HUES48 (cell line): ENCODE measurements around the gene HOXA5.

ENCODE experiments used
- H3K27ac ChIP-seq: one replicate; pipeline ENCODE4 v1.7.0; 2013; ENCODE audit warnings: low read depth, low read length, inconsistent platforms
- H3K27me3 ChIP-seq: 2 replicates; pipeline ENCODE4 v1.6.1; 2013; ENCODE audit warnings: mild to moderate bottlenecking, low read length; ENCODE audit not compliant: control insufficient read depth, insufficient read depth
- H3K36me3 ChIP-seq: 2 replicates; pipeline ENCODE4 v1.6.1; 2013; ENCODE audit warnings: low read length; ENCODE audit not compliant: control insufficient read depth, insufficient read depth
- H3K4me1 ChIP-seq: 2 replicates; pipeline ENCODE4 v1.6.1; 2013; ENCODE audit warnings: mild to moderate bottlenecking, low read length; ENCODE audit not compliant: control insufficient read depth, insufficient read depth
- H3K4me3 ChIP-seq: 2 replicates; pipeline ENCODE4 v1.5.1; 2013; ENCODE audit warnings: mild to moderate bottlenecking, low read depth, low read length
- H3K9ac ChIP-seq: 2 replicates; pipeline ENCODE4 v1.6.1; 2013; ENCODE audit warnings: mild to moderate bottlenecking, low read depth, low read length, moderate library complexity
- H3K9me3 ChIP-seq: 2 replicates; pipeline ENCODE4 v1.6.1; 2013; ENCODE audit warnings: low read length; ENCODE audit not compliant: control insufficient read depth, insufficient read depth

HOXA5 gene

DNA sequence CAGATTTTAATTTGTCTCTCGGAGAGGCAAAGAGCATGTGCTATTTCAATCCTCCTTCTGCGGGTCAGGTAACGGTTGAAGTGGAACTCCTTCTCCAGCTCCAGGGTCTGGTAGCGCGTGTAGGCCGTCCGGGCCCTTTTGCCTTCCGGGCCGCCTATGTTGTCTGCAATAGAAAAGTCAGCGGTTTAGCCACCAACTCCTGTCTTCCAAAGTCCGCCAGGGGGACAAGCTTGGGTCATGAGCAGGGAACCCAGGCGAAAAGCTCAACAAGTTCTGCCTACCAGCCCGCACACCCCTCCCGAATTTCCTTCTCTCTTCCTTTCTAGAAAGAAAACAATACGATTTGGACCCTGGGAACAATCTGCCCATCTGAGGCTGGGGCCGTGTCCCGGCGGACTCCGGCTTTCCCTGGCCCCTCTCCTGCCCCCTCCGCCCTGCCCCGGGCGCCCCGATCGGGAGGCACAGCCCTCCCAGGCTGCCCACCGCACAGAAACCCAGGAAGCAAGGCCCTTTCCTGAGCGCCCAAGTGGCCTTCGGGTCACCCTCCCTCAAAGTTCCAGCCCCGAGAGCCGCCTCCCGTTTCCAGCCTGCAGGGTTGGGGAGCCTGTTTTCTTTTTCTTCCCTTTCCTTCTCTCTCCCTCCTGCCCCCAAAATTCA lies 1.4 kb downstream of the HOXA5 start:
- Histone ChIP-seq H3K27me3 (peaks cover 100% of the 10 kb centered on the region), H3K4me1 (0 out of 2 replicates have a peak, but pooled peaks cover 4% of the 10 kb centered on the region), H3K9me3 (no peaks in the 10 kb centered on the region), H3K9ac (no peak overlapping the region), H3K27ac (no peak overlapping the region), H3K4me3 (no peak overlapping the region), H3K36me3 (no peaks in the 10 kb centered on the region)

DNA sequence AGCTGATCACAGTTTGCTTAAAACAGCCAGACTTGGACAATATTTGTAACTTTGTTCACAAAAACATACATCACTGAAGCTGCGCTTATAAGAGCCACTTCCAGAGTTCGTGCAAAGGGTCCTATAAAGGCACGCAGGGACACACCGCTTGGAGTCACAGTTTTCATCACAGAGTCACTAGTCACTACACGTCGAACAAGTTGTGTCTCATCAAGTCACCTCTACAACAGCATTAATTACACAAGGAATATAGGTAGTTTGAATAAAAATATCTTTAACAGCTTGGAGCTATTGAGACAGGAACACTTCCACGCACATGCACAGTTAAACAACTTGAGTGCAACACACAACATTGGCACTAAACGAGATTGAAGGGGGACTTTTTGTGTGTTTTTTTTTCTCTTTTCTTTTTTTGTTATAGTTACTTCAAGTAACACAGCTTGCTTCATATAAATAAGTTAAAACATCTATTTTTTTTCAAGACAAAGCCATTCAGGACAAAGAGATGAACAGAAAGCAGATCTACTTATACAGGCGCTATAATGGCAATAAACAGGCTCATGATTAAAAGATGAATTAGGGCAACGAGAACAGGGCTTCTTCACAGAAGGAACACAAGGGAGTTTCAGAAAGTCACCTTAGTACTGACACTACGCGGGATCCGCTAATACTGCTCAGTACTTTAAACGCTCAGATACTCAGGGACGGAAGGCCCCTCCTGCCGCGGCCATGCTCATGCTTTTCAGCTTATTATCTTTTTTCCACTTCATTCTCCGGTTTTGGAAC lies 2.2 kb downstream of the HOXA5 start:
- no peaks in the 10 kb centered on the region for H3K36me3 ChIP-seq
- H3K9ac ChIP-seq, result no peak overlapping the region
- no peak overlapping the region for H3K27ac ChIP-seq
- H3K4me1 ChIP-seq, result 0 out of 2 replicates have a peak, but pooled peaks cover 4% of the 10 kb centered on the region
- peaks cover 100% of the 10 kb centered on the region for H3K27me3 ChIP-seq
- H3K4me3 ChIP-seq, result no peak overlapping the region
- no peaks in the 10 kb centered on the region for H3K9me3 ChIP-seq

DNA sequence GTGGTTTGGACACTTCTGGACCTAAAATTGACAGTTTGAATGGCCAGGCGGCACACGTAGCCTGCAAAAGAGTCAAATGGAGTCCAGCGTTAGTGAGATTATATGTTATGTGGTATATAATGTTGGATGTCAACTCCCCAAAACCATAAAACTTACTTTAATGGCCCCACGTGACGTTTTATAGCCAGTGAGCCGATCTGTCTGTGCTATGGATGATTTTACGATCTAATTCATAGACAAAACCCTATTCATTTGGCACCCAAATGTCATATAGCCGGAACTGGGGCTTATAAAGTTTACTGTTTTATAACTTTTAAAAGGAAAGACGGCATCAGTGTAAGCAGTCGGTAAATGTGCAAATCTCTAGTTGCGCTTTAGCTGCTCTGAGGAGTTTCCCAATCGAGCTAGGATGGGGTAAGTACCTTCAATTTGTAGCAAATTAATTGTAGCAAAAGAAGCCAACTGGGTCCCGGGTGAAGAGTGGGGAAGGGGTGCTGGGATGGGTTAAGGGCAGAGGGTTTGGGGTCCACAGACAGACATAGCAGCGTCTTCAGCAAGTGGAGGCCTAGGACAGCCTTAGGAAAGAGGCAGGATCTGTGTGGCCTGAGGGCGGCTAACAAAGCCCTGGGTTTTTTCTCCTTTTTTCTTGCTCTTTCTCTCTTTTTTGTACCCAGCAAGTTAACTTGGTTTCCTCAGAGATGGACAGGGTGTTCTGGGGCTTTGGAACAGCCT lies 3.2 kb downstream of the HOXA5 start:
- Histone ChIP-seq H3K4me3 (no peak overlapping the region), H3K9ac (no peak overlapping the region), H3K27ac (no peak overlapping the region), H3K36me3 (no peaks in the 10 kb centered on the region), H3K9me3 (no peaks in the 10 kb centered on the region), H3K27me3 (peaks cover 100% of the 10 kb centered on the region), H3K4me1 (0 out of 2 replicates have a peak, but pooled peaks cover 4% of the 10 kb centered on the region)

DNA sequence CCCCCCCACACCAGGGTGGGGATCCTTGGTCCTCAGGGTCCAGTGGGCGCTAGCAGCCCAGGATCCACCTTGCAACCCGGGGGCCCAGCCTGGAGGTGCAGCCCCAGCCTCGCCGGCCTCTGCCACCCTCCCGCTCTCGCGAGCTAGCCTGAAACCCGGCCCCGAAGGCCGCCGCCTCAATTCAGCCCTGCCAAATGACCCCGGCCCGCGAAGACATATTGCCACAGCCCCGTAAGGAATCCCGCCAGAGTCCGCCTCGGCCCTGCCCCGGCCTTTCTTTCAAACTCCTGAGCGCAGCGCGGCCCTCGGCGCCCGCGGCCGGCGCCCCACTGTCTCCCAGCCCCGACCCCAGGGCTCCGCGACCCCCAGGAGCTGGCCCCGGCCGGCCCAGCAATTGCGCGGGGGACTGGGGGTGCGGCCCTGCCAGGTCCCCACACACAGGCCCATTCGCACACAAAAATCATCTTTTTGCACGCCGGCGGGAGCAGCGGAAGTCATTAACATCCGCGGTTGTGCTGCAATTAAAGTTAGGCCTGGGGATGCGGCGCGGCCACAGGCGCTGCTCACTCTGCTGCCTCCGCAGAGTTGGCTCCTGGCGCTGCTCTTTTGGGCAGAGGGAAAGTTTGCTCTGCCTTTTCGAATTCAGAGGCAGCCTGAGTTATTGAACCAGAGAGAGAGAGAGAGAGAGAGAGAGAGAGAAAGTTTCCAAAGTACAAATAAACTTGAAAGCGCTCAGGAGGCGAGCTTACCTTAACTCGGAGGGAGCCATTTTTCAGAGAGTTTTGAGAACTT lies 4.0 kb downstream of the HOXA5 start:
- H3K27me3 ChIP-seq, result peaks cover 100% of the 10 kb centered on the region
- no peak overlapping the region for H3K27ac ChIP-seq
- H3K4me3 ChIP-seq, result no peak overlapping the region; the same call in 1 of the 2 replicates
- no peak overlapping the region for H3K9ac ChIP-seq
- no peaks in the 10 kb centered on the region for H3K9me3 ChIP-seq
- 0 out of 2 replicates have a peak, but pooled peaks cover 4% of the 10 kb centered on the region for H3K4me1 ChIP-seq
- H3K36me3 ChIP-seq, result no peaks in the 10 kb centered on the region

DNA sequence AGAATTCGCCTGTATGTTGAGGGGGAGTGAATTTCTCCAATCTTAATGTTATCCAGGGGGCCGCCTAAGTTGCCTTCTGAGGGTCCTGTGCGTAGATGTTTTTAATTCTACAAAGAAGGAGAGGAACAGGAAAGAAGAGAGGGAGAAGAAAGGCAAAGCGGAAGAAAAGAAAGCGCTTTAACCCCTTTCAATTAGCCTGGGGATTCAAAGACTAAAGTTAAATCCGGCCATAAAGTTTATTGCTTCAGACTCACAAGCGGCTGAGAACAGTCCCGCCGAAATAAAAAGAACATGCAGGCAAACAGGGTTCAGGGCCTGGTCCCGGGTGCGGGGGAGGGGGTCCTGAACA lies 4.5 kb downstream of the HOXA5 start:
- Histone ChIP-seq H3K27me3 (peaks cover 100% of the 10 kb centered on the region), H3K4me3 (no peak overlapping the region), H3K9ac (no peak overlapping the region), H3K36me3 (no peaks in the 10 kb centered on the region), H3K9me3 (no peaks in the 10 kb centered on the region), H3K4me1 (0 out of 2 replicates have a peak, but pooled peaks cover 4% of the 10 kb centered on the region), H3K27ac (no peak overlapping the region)

DNA sequence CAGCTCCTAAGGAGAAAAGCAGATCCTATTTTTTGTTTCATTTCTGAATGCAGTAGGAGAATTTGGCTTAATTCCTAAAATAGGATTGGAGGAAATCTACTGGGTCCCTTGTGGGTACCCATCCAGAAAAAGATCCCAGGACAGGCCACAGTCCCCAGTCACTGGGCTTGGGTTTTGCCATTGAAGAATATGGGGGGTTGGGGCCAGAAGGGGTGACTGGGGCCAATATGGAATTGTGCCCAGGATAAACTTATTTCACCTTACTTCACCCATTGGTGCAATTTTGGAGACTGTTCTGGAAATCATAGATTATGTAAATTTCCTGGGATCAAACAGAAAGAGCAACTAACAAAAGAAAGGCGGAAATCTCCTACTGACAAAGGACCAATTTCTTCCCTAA lies 5.0 kb downstream of the HOXA5 start:
- H3K27ac ChIP-seq, result no peak overlapping the region
- no peaks in the 10 kb centered on the region for H3K9me3 ChIP-seq
- 0 out of 2 replicates have a peak, but pooled peaks cover 3% of the 10 kb centered on the region for H3K4me1 ChIP-seq
- H3K4me3 ChIP-seq, result no peak overlapping the region
- H3K36me3 ChIP-seq, result no peaks in the 10 kb centered on the region
- peaks cover 100% of the 10 kb centered on the region for H3K27me3 ChIP-seq
- H3K9ac ChIP-seq, result no peak overlapping the region

DNA sequence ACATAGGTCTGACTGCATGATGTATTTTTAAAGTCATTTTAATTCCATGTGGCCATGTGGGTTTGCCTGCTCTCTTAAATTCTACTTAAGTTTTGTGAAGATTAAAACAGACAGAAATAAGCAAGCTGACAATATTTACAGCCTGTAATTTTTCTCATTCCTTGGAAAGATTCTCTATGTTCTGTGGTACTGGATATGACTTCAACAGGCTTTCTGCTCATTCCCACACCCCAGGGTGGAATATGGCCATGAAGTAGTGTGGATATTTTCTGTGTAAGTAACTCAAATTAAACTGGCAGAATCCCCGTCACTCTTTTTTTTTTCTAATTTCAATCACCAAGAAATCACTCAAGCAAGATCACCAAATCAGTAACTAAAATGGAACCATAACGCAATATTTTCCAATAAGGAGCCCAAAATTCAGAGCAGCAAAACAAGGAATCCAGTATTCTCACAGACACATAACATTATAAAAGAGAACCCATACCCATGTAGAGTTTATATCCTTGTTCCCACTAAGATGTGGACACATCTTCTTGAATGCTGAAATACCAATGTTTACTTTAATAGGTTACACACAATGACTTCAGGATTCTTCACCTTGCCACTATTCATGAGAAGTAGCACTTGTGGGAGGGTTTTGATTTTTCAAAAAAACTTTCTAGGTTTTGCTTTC lies 5.7 kb downstream of the HOXA5 start:
- no peak overlapping the region for H3K9ac ChIP-seq
- H3K36me3 ChIP-seq, result no peaks in the 10 kb centered on the region
- peaks cover 100% of the 10 kb centered on the region for H3K27me3 ChIP-seq
- H3K4me3 ChIP-seq, result no peak overlapping the region
- no peak overlapping the region for H3K27ac ChIP-seq
- no peaks in the 10 kb centered on the region for H3K4me1 ChIP-seq
- H3K9me3 ChIP-seq, result no peaks in the 10 kb centered on the region

DNA sequence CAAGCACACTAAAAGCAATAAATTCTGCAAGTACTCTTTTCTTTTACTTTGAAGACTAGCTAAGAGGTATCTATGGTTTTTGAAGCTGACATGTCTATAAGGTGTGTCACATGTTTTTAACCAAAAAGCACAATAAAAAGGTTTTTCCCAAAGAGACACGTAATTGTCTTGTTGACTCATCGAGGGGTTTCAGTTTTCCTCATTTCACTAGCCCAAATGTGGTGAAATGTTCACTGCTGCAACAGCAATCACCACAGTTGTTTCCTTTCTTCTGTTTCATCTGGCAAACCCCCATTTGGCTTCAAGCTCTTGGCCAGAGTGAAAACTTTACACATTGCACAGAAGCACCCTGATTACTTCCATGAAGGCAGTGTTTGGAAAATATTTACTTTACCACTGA lies 9.1 kb downstream of the HOXA5 start:
- Histone ChIP-seq H3K4me1 (no peaks in the 10 kb centered on the region), H3K27ac (no peak overlapping the region), H3K36me3 (no peaks in the 10 kb centered on the region), H3K4me3 (no peak overlapping the region), H3K9ac (no peak overlapping the region), H3K27me3 (peaks cover 100% of the 10 kb centered on the region), H3K9me3 (no peaks in the 10 kb centered on the region)

DNA sequence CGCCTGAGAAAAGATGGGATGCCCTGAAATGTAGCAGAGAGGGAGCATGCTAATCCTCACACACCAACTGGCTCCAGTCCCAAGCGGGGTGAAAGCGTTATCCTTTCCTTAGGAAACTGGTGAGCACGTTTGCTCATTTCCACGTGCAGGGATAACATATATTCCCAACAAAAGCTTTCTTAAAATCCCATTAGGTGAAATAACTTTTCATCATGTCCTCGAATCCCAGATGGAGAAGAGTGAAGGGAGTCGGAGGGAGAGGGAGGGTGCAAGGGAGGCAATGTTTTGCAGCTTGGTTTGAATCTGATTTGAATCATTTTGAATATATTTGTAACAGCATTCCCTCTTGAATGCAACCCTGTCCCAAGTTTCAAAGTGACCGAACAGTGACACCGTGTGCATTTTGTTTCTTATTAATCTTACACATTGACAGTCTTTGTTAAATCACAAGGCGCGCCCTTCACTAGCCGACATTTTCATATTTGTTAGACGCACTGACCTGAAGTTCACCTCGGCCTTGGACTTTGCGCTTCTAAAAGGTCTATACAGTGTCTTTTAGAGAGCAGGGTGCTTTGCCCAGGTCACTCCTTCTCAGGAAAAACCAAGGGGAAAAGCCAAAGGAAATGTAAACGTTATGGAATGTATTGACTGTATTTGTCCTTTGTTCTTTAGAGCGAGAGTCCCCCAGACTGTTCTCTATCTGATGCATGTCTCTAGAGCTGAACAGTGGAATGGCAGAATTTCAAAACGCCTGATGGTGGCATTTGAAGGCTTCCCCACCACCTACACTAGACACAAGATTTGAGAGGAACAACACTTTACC lies 9.9 kb downstream of the HOXA5 start:
- no peaks in the 10 kb centered on the region for H3K36me3 ChIP-seq
- peaks cover 100% of the 10 kb centered on the region for H3K27me3 ChIP-seq
- no peaks in the 10 kb centered on the region for H3K4me1 ChIP-seq
- H3K9ac ChIP-seq, result no peak overlapping the region
- no peaks in the 10 kb centered on the region for H3K9me3 ChIP-seq
- no peak overlapping the region for H3K4me3 ChIP-seq
- no peak overlapping the region for H3K27ac ChIP-seq
